ENCODE results near the gene SYCP1. TPM values are rescaled to one million over a fixed set of nuclear protein-coding genes. Genes with fewer than 3 reads are reported as not detected.
A peak's percentile ranks its signal among the peaks of the same experiment; 100 is the strongest.

The SYCP1 gene
- total and polyA plus RNA-seq, 2 of the 13 experiments (the other 11 are each of a cell fraction or from before 2014, with no cell fraction given), result not detected

DNA sequence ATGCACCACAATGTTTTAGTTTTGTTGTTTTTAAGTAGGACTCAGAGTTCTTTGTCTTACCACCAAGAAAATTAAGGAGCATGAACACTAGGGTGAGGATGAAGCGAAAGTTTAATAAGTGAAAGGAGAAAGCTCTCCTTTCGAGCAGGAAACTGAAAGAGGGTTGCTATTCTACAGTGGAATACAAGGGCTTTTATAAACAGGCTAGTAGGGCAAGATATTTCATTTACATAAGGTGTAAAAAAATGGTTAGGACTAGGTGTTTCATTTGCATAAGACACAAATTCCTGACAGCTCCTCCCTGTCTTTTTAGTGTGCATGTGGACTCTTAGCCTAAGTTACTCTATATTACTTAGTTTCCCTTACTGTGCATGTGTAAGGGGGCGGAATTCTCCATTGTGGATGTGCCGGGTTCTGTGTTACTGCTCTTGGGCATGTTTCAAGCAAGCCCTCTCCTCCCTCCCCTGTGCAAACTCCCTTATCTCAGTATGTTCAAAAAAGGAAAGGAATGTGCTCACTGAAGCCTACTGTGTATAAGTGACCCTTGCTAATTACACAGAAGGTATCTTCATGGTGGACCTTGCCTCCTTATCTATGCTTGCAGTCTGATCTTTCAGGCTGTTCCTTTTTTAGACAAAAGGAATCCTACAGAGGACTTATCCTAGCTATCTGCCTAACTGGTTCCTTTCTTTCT lies 182.3 kb downstream of the SYCP1 start (continued):
- TF ChIP-seq, protein P1, sequence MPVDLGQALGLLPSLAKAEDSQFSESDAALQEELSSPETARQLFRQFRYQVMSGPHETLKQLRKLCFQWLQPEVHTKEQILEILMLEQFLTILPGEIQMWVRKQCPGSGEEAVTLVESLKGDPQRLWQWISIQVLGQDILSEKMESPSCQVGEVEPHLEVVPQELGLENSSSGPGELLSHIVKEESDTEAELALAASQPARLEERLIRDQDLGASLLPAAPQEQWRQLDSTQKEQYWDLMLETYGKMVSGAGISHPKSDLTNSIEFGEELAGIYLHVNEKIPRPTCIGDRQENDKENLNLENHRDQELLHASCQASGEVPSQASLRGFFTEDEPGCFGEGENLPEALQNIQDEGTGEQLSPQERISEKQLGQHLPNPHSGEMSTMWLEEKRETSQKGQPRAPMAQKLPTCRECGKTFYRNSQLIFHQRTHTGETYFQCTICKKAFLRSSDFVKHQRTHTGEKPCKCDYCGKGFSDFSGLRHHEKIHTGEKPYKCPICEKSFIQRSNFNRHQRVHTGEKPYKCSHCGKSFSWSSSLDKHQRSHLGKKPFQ (CRISPR knock-in tag; IDR thresholded peaks at IDR 0.05; ENCODE audit: insufficient replicate concordance), result no peak
- 0 out of 2 replicates have a peak, but pooled peaks have one; percentile 9 for TF ChIP-seq PPARG (CRISPR knock-in tag; conservative IDR thresholded peaks at IDR 0.05)
- TF ChIP-seq, protein P2, sequence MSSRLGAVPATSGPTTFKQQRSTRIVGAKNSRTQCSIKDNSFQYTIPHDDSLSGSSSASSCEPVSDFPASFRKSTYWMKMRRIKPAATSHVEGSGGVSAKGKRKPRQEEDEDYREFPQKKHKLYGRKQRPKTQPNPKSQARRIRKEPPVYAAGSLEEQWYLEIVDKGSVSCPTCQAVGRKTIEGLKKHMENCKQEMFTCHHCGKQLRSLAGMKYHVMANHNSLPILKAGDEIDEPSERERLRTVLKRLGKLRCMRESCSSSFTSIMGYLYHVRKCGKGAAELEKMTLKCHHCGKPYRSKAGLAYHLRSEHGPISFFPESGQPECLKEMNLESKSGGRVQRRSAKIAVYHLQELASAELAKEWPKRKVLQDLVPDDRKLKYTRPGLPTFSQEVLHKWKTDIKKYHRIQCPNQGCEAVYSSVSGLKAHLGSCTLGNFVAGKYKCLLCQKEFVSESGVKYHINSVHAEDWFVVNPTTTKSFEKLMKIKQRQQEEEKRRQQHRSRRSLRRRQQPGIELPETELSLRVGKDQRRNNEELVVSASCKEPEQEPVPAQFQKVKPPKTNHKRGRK (CRISPR knock-in tag; IDR thresholded peaks at IDR 0.05), result no peak
- no peak for TF ChIP-seq KDM1A (CRISPR knock-in tag; IDR thresholded peaks at IDR 0.05)
- TF ChIP-seq, protein P3, sequence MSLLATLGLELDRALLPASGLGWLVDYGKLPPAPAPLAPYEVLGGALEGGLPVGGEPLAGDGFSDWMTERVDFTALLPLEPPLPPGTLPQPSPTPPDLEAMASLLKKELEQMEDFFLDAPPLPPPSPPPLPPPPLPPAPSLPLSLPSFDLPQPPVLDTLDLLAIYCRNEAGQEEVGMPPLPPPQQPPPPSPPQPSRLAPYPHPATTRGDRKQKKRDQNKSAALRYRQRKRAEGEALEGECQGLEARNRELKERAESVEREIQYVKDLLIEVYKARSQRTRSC (CRISPR knock-in tag; IDR thresholded peaks at IDR 0.05; ENCODE audit: low read depth), result no peak
- TF ChIP-seq BRCA1 (CRISPR knock-in tag; IDR thresholded peaks at IDR 0.05), result no peak
- no peak for TF ChIP-seq MTA1 (CRISPR knock-in tag; IDR thresholded peaks at IDR 0.05; ENCODE audit: borderline replicate concordance)
- no peak for TF ChIP-seq CC2D1A (CRISPR knock-in tag; IDR thresholded peaks at IDR 0.05)
- TF ChIP-seq, protein P4, sequence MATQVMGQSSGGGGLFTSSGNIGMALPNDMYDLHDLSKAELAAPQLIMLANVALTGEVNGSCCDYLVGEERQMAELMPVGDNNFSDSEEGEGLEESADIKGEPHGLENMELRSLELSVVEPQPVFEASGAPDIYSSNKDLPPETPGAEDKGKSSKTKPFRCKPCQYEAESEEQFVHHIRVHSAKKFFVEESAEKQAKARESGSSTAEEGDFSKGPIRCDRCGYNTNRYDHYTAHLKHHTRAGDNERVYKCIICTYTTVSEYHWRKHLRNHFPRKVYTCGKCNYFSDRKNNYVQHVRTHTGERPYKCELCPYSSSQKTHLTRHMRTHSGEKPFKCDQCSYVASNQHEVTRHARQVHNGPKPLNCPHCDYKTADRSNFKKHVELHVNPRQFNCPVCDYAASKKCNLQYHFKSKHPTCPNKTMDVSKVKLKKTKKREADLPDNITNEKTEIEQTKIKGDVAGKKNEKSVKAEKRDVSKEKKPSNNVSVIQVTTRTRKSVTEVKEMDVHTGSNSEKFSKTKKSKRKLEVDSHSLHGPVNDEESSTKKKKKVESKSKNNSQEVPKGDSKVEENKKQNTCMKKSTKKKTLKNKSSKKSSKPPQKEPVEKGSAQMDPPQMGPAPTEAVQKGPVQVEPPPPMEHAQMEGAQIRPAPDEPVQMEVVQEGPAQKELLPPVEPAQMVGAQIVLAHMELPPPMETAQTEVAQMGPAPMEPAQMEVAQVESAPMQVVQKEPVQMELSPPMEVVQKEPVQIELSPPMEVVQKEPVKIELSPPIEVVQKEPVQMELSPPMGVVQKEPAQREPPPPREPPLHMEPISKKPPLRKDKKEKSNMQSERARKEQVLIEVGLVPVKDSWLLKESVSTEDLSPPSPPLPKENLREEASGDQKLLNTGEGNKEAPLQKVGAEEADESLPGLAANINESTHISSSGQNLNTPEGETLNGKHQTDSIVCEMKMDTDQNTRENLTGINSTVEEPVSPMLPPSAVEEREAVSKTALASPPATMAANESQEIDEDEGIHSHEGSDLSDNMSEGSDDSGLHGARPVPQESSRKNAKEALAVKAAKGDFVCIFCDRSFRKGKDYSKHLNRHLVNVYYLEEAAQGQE (IDR thresholded peaks at IDR 0.05; ENCODE audit: borderline replicate concordance in 1 of 2, low read depth in 1 of 2, low read length in 2 of 2), result no peak
- TF ChIP-seq, protein P5, sequence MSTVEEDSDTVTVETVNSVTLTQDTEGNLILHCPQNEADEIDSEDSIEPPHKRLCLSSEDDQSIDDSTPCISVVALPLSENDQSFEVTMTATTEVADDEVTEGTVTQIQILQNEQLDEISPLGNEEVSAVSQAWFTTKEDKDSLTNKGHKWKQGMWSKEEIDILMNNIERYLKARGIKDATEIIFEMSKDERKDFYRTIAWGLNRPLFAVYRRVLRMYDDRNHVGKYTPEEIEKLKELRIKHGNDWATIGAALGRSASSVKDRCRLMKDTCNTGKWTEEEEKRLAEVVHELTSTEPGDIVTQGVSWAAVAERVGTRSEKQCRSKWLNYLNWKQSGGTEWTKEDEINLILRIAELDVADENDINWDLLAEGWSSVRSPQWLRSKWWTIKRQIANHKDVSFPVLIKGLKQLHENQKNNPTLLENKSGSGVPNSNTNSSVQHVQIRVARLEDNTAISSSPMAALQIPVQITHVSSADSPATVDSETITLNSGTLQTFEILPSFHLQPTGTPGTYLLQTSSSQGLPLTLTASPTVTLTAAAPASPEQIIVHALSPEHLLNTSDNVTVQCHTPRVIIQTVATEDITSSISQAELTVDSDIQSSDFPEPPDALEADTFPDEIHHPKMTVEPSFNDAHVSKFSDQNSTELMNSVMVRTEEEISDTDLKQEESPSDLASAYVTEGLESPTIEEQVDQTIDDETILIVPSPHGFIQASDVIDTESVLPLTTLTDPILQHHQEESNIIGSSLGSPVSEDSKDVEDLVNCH (CRISPR knock-in tag; IDR thresholded peaks at IDR 0.05), result no peak
- no peak for TF ChIP-seq LCORL (IDR thresholded peaks at IDR 0.05)
- 0 out of 2 replicates have a peak, but pooled peaks have one; percentile 37 for TF ChIP-seq LCORL (CRISPR knock-in tag; IDR thresholded peaks at IDR 0.05)
- no peak for TF ChIP-seq ZNF816 (CRISPR knock-in tag; IDR thresholded peaks at IDR 0.05; ENCODE audit: borderline replicate concordance)
- no peak for TF ChIP-seq ZNF44 (CRISPR knock-in tag; IDR thresholded peaks at IDR 0.05)
- TF ChIP-seq AKAP8 (CRISPR knock-in tag; IDR thresholded peaks at IDR 0.05), result no peak
